ENCODE data around the gene CARTPT.

GRCh38 chr5:71752441-71753190 lies 33.5 kb downstream of the CARTPT start:
- TF ChIP-seq CTCF (IDR thresholded peaks at IDR 0.05; ENCODE audit: poor library complexity) (no peak), EZH2 (IDR thresholded peaks at IDR 0.05; ENCODE audit: borderline replicate concordance) (no peak), EZH2phosphoT487 (IDR thresholded peaks at IDR 0.05; ENCODE audit: low read depth, severe bottlenecking, unreplicated experiment) (no peak)

Data from hepatocyte (in vitro differentiated cells).